Right lobe of liver (tissue), 4 donors: ENCODE measurements around the gene NUDT9.

ENCODE experiments used
- POLR2A ChIP-seq: fragments of 450-650 bp; IDR thresholded peaks from one replicate; pipeline ENCODE4 v1.6.1; 2017; ENCODE audit warnings: antibody characterized with exemption, mild to moderate bottlenecking
- TF ChIP-seq, protein P1 (sequence below), 4 donors: fragments of 200-600 bp in 3 of 4; fragments of 450-650 bp in 1 of 4; IDR thresholded peaks; one replicate each; pipeline versions ENCODE4 v1.5.1 to v1.8.0; 2016 to 2022; ENCODE audit warnings: antibody characterized with exemption in 4 of 4, mild to moderate bottlenecking in 2 of 4
- donor health status: DM: no; HTN: no; CAD: no.
- donor health status: DM: no; HTN: no; CAD: no.
- donor health status: DM: no; HTN: yes; CAD: no.

- no peak for TF ChIP-seq POLR2A
- TF ChIP-seq, protein P1, sequence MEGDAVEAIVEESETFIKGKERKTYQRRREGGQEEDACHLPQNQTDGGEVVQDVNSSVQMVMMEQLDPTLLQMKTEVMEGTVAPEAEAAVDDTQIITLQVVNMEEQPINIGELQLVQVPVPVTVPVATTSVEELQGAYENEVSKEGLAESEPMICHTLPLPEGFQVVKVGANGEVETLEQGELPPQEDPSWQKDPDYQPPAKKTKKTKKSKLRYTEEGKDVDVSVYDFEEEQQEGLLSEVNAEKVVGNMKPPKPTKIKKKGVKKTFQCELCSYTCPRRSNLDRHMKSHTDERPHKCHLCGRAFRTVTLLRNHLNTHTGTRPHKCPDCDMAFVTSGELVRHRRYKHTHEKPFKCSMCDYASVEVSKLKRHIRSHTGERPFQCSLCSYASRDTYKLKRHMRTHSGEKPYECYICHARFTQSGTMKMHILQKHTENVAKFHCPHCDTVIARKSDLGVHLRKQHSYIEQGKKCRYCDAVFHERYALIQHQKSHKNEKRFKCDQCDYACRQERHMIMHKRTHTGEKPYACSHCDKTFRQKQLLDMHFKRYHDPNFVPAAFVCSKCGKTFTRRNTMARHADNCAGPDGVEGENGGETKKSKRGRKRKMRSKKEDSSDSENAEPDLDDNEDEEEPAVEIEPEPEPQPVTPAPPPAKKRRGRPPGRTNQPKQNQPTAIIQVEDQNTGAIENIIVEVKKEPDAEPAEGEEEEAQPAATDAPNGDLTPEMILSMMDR (IDR thresholded peaks at IDR 0.05) = no peak
These were observed 44.6 kb upstream of the NUDT9 start for GRCh38 chr4:87377816-87378215.
